Measurements from ENCODE around the gene C4orf46. TPM values are rescaled to one million over a fixed set of nuclear protein-coding genes. Genes with fewer than 3 reads are reported as not detected.
"Not testable (repeated sequence)": the region's sequence is repeated elsewhere in the genome, so short reads cannot be mapped to it uniquely, and the experiment has no call there.

The C4orf46 gene
- total RNA-seq, 8 experiments from 2014 or later: 2.9 to 21.1 (median 12.5) TPM

GRCh38 chr4:158670975-158671664, 567 bp downstream of the C4orf46 start:
- Histone ChIP-seq H3K27ac (peak overlapping the region; percentile 61 to 85), H3K4me3 (peak overlapping the region; percentile 59 to 87 (median 74)), H3K4me1 (replicated peaks in 1 of 2) (peaks cover 3 to 12% of the 10 kb centered on the region in 2 donors)
- in situ Hi-C loops (cut with MboI; ENCODE audit: low pct_unique_long_range_greater_than_20kb in 2 of 9, low sequenced_read_pairs in 9 of 9, unreplicated experiment in 9 of 9): no loop called here
- ATAC-seq (replicated peaks in 6 of 8): peak; percentile 8 to 35 (median 18)
- WGBS, 10 experiments: 0 to 1% (median 0%) methylated on average over 2 to 17 of the region's 35 CpGs; no CpG with 5 or more reads in 3 of the 10 experiments

GRCh38 chr4:158669310-158669709, 2.4 kb downstream of the C4orf46 start:
- ATAC-seq (replicated peaks in 6 of 8): no peak
- no peak overlapping the region for H3K4me3 ChIP-seq
- no peak overlapping the region for H3K27ac ChIP-seq
- in situ Hi-C loops (cut with MboI; ENCODE audit: low pct_unique_long_range_greater_than_20kb in 2 of 9, low sequenced_read_pairs in 9 of 9, unreplicated experiment in 9 of 9): no loop called here
- 73 to 100% (median 92%) methylated on average over 1 to 7 of the region's 7 CpGs for WGBS, 10 experiments
- peaks cover 3 to 12% of the 10 kb centered on the region in 2 donors for H3K4me1 ChIP-seq (replicated peaks in 1 of 2)

GRCh38 chr4:158667651-158668198, 4.0 kb downstream of the C4orf46 start:
- Histone ChIP-seq H3K4me3 (no peak overlapping the region), H3K4me1 (replicated peaks in 1 of 2) (peaks cover 0 to 8% of the 10 kb centered on the region in 2 donors), H3K27ac (no peak overlapping the region)
- WGBS, 10 experiments: 37 to 100% (median 71%) methylated on average over 1 to 3 of the region's 3 CpGs; no CpG with 5 or more reads in 1 of the 10 experiments
- ATAC-seq (replicated peaks in 6 of 8): no peak
- in situ Hi-C loops (cut with MboI; ENCODE audit: low pct_unique_long_range_greater_than_20kb in 2 of 9, low sequenced_read_pairs in 9 of 9, unreplicated experiment in 9 of 9): no loop called here

GRCh38 chr4:158666892-158667291, 4.8 kb downstream of the C4orf46 start:
- H3K4me3 ChIP-seq: no peak overlapping the region
- in situ Hi-C loops (cut with MboI; ENCODE audit: low pct_unique_long_range_greater_than_20kb in 2 of 9, low sequenced_read_pairs in 9 of 9, unreplicated experiment in 9 of 9): no loop called here
- no peak overlapping the region for H3K27ac ChIP-seq
- H3K4me1 ChIP-seq (replicated peaks in 1 of 2): peaks cover 0 to 8% of the 10 kb centered on the region in 2 donors
- WGBS, 10 experiments: 57 to 100% (median 92%) methylated on average over 1 to 2 of the region's 2 CpGs
- no peak for ATAC-seq (replicated peaks in 6 of 8)

- no peak overlapping the region for H3K27ac ChIP-seq
- H3K4me1 ChIP-seq (replicated peaks in 1 of 2): no peaks in the 10 kb centered on the region
- no peak for ATAC-seq (replicated peaks in 6 of 8)
- WGBS, 10 experiments: 92 to 100% (median 100%) methylated on average over 2 to 3 of the region's 18 CpGs; no CpG with 5 or more reads in 6 of the 10 experiments
- no peak overlapping the region for H3K4me3 ChIP-seq
- in situ Hi-C loops (cut with MboI; ENCODE audit: low pct_unique_long_range_greater_than_20kb in 2 of 9, low sequenced_read_pairs in 9 of 9, unreplicated experiment in 9 of 9): no loop called here
These were observed 6.9 kb downstream of the C4orf46 start for GRCh38 chr4:158664806-158665205.

- ATAC-seq (replicated peaks in 6 of 8); H3K4me3 ChIP-seq; H3K27ac ChIP-seq; in situ Hi-C loops (cut with MboI; ENCODE audit: low pct_unique_long_range_greater_than_20kb in 2 of 9, low sequenced_read_pairs in 9 of 9, unreplicated experiment in 9 of 9); H3K4me1 ChIP-seq (replicated peaks in 1 of 2): not testable (repeated sequence)
- WGBS, 10 experiments: 0 to 100% (median 74%) methylated on average over 1 to 6 of the region's 8 CpGs
These were observed 7.7 kb downstream of the C4orf46 start for GRCh38 chr4:158663707-158664625.

GRCh38 chr4:158663255-158663654, 8.4 kb downstream of the C4orf46 start:
- 0 to 100% (median 75%) methylated on average over 1 to 4 of the region's 4 CpGs; no CpG with 5 or more reads in 1 of the 10 experiments for WGBS, 10 experiments
- ATAC-seq (replicated peaks in 6 of 8); H3K27ac ChIP-seq; H3K4me3 ChIP-seq; H3K4me1 ChIP-seq (replicated peaks in 1 of 2); in situ Hi-C loops (cut with MboI; ENCODE audit: low pct_unique_long_range_greater_than_20kb in 2 of 9, low sequenced_read_pairs in 9 of 9, unreplicated experiment in 9 of 9): not testable (repeated sequence)

- H3K4me3 ChIP-seq: no peak overlapping the region
- no peak for ATAC-seq (replicated peaks in 6 of 8)
- no peaks in the 10 kb centered on the region for H3K4me1 ChIP-seq (replicated peaks in 1 of 2)
- 80 to 100% (median 89%) methylated on average over 1 to 4 of the region's 11 CpGs; no CpG with 5 or more reads in 7 of the 10 experiments for WGBS, 10 experiments
- H3K27ac ChIP-seq: no peak overlapping the region
- in situ Hi-C loops (cut with MboI; ENCODE audit: low pct_unique_long_range_greater_than_20kb in 2 of 9, low sequenced_read_pairs in 9 of 9, unreplicated experiment in 9 of 9): no loop called here
These were observed 14.4 kb downstream of the C4orf46 start for GRCh38 chr4:158657291-158657690.

- ATAC-seq (replicated peaks in 6 of 8): no peak
- 0 to 100% (median 80%) methylated on average over 1 of the region's 1 CpG; no CpG with 5 or more reads in 3 of the 10 experiments for WGBS, 10 experiments
- in situ Hi-C loops (cut with MboI; ENCODE audit: low pct_unique_long_range_greater_than_20kb in 2 of 9, low sequenced_read_pairs in 9 of 9, unreplicated experiment in 9 of 9): no loop called here
- Histone ChIP-seq H3K27ac (no peak overlapping the region), H3K4me1 (replicated peaks in 1 of 2) (no peaks in the 10 kb centered on the region), H3K4me3 (no peak overlapping the region)
These were observed 15.2 kb downstream of the C4orf46 start for GRCh38 chr4:158656439-158656838.

- WGBS, 10 experiments: 6 to 100% (median 79%) methylated on average over 1 to 2 of the region's 2 CpGs; no CpG with 5 or more reads in 2 of the 10 experiments
- in situ Hi-C loops (cut with MboI; ENCODE audit: low pct_unique_long_range_greater_than_20kb in 2 of 9, low sequenced_read_pairs in 9 of 9, unreplicated experiment in 9 of 9): no loop called here
These were observed 18.8 kb downstream of the C4orf46 start for GRCh38 chr4:158652920-158653319.

GRCh38 chr4:158649111-158649680, 22.5 kb downstream of the C4orf46 start:
- in situ Hi-C loops (cut with MboI; ENCODE audit: low pct_unique_long_range_greater_than_20kb in 2 of 9, low sequenced_read_pairs in 9 of 9, unreplicated experiment in 9 of 9): loop anchor here in 2 of 9 experiments (25.0 kb wide), 1 partner anchor 387 kb away; no protein-coding TSS in a partner anchor
- Histone ChIP-seq H3K27ac (no peak overlapping the region), H3K4me1 (replicated peaks in 1 of 2) (no peaks in the 10 kb centered on the region), H3K4me3 (no peak overlapping the region)
- 10 to 93% (median 77%) methylated on average over 1 to 4 of the region's 4 CpGs for WGBS, 10 experiments
- ATAC-seq (replicated peaks in 6 of 8): no peak

More at GRCh38 chr4:158652920-158653319, 18.8 kb downstream of the C4orf46 start:
- Histone ChIP-seq H3K27ac (no peak overlapping the region), H3K4me1 (replicated peaks in 1 of 2) (no peaks in the 10 kb centered on the region), H3K4me3 (no peak overlapping the region)
- no peak for ATAC-seq (replicated peaks in 6 of 8)

GRCh38 chr4:158644760-158645159, 26.9 kb downstream of the C4orf46 start:
- WGBS, 10 experiments: 23 to 100% (median 83%) methylated on average over 2 to 3 of the region's 3 CpGs; no CpG with 5 or more reads in 1 of the 10 experiments
- Histone ChIP-seq H3K27ac (no peak overlapping the region), H3K4me1 (replicated peaks in 1 of 2) (no peaks in the 10 kb centered on the region), H3K4me3 (no peak overlapping the region)
- no peak for ATAC-seq (replicated peaks in 6 of 8)
- in situ Hi-C loops (cut with MboI; ENCODE audit: low pct_unique_long_range_greater_than_20kb in 2 of 9, low sequenced_read_pairs in 9 of 9, unreplicated experiment in 9 of 9): loop anchor here in 2 of 9 experiments (25.0 kb wide), 1 partner anchor 382 kb away; no protein-coding TSS in a partner anchor

All from motor neuron (in vitro differentiated cells).